ENCODE results near the gene DENND1B. TPM values are rescaled to one million over a fixed set of nuclear protein-coding genes. Genes with fewer than 3 reads are reported as not detected.

DENND1B gene
- total and polyA plus RNA-seq, 9 of the 15 experiments (the other 6 are each of a cell fraction or from before 2014, with no cell fraction given): 2.1 to 12.1 (median 7.5) TPM

- TF ChIP-seq ZBTB40 (IDR thresholded peaks at IDR 0.05) (no peak), ZBTB40 (CRISPR knock-in tag; IDR thresholded peaks at IDR 0.05) (no peak), ZSCAN29 (IDR thresholded peaks at IDR 0.05) (no peak), BRD9 (IDR thresholded peaks at IDR 0.05; ENCODE audit: low read depth, partially characterized antibody) (no peak), SRSF9 (IDR thresholded peaks at IDR 0.05; ENCODE audit: borderline replicate concordance, low read depth, low read length) (no peak), ZNF316 (IDR thresholded peaks at IDR 0.05) (peak; percentile 16; the same call in 1 of the 2 replicates), SMARCA5 (IDR thresholded peaks at IDR 0.05) (no peak), BRF2 (IDR thresholded peaks at IDR 0.05; ENCODE audit: borderline replicate concordance, insufficient read depth, insufficient read length) (no peak), CAMTA2 (CRISPR knock-in tag; conservative IDR thresholded peaks at IDR 0.05) (no peak), ZBTB17 (CRISPR knock-in tag; IDR thresholded peaks at IDR 0.05) (no peak), ZNF347 (CRISPR knock-in tag; IDR thresholded peaks at IDR 0.05; ENCODE audit: low read depth) (no peak), HDGF (IDR thresholded peaks at IDR 0.05) (no peak), TRIM28 (IDR thresholded peaks at IDR 0.05) (no peak), NRF1 (conservative IDR thresholded peaks at IDR 0.05 in 1 of 2, IDR thresholded peaks at IDR 0.05 in 1 of 2) (no peak), CSDE1 (IDR thresholded peaks at IDR 0.05) (no peak)
- TF ChIP-seq, protein P1, sequence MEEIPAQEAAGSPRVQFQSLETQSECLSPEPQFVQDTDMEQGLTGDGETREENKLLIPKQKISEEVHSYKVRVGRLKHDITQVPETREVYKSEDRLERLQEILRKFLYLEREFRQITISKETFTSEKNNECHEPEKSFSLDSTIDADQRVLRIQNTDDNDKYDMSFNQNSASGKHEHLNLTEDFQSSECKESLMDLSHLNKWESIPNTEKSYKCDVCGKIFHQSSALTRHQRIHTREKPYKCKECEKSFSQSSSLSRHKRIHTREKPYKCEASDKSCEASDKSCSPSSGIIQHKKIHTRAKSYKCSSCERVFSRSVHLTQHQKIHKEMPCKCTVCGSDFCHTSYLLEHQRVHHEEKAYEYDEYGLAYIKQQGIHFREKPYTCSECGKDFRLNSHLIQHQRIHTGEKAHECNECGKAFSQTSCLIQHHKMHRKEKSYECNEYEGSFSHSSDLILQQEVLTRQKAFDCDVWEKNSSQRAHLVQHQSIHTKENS (CRISPR knock-in tag; IDR thresholded peaks at IDR 0.05): no peak
- TF ChIP-seq, protein P2, sequence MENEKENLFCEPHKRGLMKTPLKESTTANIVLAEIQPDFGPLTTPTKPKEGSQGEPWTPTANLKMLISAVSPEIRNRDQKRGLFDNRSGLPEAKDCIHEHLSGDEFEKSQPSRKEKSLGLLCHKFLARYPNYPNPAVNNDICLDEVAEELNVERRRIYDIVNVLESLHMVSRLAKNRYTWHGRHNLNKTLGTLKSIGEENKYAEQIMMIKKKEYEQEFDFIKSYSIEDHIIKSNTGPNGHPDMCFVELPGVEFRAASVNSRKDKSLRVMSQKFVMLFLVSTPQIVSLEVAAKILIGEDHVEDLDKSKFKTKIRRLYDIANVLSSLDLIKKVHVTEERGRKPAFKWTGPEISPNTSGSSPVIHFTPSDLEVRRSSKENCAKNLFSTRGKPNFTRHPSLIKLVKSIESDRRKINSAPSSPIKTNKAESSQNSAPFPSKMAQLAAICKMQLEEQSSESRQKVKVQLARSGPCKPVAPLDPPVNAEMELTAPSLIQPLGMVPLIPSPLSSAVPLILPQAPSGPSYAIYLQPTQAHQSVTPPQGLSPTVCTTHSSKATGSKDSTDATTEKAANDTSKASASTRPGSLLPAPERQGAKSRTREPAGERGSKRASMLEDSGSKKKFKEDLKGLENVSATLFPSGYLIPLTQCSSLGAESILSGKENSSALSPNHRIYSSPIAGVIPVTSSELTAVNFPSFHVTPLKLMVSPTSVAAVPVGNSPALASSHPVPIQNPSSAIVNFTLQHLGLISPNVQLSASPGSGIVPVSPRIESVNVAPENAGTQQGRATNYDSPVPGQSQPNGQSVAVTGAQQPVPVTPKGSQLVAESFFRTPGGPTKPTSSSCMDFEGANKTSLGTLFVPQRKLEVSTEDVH (IDR thresholded peaks at IDR 0.05; ENCODE audit: low read depth, partially characterized antibody): no peak
Observed at GRCh38 chr1:197557302-197557701, 218.0 kb downstream of the DENND1B start (continued).
